Measurements from ENCODE around the gene LPCAT4.
A peak's percentile ranks its signal among the peaks of the same experiment; 100 is the strongest.
"Not testable (repeated sequence)": the region's sequence is repeated elsewhere in the genome, so short reads cannot be mapped to it uniquely, and the experiment has no call there.

The LPCAT4 gene

DNA sequence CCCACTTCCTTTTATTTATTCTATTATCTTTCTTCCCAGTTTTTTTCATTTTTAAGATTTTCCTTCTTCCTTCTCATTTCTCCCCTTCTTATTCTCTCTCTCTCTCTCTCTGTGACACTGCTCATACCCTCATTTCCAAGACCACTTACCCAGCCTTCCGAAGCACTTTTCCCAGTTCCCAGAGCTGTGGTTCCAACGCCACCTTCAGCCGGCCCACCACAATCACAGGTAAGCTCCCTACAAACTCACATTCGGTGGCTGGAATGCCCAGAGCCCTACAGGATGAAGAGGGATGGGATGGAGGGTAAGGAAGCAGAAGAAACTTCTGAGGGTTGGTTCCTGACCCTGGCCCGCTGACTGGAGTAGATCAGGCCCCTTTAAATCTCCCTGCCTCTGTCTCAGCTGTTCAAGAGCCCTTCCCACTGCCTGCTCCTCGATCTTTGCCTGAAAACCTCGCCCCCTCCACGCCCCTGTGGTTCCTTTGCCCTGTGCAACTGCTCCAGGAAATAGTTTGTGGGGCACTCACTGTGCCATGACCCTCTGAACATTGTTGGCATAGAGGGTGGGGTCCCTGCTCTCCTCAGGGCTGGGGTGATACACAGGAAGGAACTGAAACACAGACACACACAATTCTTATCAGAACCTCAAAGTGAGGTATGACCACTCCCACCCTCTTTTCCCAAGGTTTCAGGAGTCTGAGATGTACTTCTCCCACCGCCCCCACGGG is 4.8 kb downstream of the LPCAT4 start:
- DNase-seq: no peak

DNA sequence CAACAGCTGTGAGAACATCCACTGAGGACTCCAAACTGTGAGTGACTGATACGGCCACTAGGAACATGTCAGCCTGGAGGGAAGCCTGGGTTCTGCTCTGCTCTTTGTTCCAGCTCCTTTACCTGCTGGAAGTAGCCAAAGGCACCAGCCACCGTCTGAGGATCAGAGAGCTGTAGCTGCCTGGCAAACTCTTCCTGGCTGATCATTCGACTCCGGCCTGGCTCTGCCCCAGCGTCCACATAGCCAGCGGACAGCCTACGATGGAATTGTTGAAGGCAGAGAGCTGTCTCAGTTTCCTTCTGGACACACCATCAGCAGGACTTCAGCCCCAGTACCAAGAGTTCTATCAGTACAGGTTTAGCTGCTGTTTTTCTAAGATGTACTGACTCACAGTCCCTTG is 5.7 kb downstream of the LPCAT4 start:
- DNase-seq: no peak

DNA sequence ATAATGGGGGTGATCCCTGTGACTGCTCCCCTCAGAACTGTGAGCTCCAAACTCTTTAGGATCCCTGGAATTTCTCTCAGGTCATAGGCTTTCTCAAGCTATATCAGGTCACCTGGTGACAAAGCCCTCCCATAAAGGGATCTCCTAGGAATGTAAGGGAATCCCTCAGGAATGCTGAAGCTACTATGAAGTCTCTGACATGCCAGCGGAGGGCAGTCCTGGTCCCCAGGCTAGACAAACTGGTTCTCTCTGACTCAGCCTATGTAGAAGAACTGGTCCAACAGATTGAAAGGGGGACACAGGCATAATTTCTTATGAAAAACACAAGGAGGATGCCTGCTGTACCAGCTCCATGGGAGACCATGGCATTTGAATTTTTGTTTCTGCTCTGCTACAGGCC is 6.7 kb downstream of the LPCAT4 start:
- no peak for DNase-seq

DNA sequence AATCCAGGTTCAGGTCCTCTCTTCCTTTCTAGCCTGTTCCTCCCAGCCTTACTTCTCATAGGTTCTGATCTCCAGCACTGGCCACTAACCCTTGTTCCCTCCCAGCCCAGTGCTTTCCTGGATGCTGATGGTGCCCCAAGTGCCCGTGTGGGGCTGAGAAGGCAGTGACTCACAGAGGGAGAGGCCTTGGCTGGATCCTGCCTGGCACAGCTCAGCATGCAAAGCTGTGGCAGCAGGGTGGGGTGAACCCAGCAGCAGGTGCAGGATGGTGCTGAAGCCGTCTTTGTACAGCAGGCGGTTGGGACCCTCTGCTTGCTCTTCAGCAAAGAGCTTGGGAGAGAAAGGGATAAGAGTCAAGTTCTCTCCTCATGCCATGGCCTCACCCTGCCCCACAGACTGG is 7.6 kb downstream of the LPCAT4 start:
- no peak for DNase-seq

DNA sequence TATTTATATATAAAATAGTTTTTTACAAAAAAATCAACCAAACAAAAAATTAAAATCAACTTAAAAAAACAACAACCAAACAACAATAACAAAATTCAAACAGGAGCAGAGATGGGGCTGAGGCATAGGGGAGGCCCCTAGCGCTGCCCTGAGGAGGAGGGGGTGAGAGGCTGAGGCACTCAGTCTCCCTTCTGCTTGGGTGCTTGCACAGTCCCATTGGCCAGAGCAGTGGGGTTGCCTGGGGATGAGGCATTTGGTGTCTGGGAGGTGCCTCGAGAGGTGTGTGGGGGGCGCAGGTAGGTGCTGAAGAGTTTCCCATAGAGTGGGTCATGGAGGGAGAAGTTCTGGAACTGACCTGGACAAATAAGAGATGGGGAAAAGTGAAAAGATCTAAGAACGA is 8.0 kb downstream of the LPCAT4 start:
- DNase-seq: no peak

DNA sequence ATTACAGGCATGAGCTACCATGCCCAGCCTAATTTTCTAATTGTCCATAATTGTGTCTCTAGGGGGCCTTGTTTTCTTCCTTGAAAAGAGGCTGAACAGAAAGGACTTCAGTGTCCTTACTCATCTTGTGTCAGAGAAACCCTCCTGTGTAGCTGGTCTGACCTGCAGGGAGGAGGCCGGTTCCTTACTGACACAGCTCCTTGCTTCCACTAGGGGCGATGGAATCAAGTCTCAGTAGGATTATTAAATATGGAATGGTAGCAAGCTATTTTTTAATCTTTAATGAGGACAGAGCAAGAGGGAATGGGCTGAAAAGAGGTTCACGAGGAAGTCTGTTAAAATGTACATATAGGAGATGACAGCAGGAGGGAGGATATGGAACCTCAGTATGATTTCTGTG is 8.6 kb downstream of the LPCAT4 start:
- DNase-seq: no peak

DNA sequence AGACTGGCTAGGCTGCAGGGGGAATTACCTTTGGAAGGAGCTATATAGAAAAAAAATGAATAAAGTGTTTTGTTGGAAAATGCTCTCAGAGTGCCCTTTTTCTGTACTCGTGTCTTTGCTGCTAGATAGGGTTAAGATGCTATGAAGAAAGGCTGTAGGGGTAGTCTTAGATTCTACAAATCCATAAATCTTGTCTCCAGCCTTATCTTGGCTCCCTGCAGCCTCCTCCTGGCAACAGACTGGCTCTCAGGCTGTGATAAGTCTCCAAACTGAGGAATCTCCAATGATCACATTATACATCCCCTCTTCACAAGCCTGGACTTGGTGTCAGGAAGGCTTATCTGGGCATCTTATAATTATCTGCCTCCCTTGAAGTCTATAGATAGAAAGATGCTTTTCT is 9.3 kb downstream of the LPCAT4 start:
- no peak for DNase-seq

DNA sequence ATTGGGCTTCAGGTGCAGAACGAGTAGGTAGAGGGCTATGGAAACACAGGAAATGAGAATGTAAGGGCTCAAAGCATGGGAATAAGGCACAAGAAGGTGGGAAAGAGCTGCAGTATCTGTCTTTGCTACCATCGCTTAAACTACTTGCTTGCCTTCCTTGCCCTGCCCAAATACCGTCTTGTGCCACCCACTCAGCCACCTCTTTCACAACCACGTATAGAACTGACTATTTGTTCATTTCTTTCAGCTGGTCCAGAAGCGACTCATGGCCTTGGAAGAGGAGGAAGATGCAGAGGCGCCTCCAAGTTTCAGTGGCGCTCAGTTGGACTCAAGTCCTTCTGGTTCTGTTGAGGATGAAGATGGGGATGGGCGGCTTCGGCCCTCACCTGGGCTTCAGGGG is 11.8 kb downstream of the LPCAT4 start:
- DNase-seq: no peak

DNA sequence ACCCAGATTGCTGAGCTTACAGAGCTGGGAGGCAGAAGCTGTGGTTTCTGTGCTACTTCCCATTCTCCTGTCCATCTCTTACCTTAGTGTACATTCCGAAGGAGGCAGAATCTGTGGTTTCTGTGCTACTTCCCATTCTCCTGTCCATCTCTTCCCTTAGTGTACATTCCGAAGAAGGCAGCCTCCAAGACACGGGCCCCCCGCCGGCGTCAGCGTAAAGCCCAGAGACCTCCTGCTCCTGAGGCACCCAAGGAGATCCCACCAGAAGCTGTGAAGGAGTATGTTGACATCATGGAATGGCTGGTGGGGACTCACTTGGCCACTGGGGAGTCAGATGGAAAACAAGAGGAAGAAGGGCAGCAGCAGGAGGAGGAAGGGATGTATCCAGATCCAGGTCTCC is 12.7 kb downstream of the LPCAT4 start:
- no peak for DNase-seq

DNA sequence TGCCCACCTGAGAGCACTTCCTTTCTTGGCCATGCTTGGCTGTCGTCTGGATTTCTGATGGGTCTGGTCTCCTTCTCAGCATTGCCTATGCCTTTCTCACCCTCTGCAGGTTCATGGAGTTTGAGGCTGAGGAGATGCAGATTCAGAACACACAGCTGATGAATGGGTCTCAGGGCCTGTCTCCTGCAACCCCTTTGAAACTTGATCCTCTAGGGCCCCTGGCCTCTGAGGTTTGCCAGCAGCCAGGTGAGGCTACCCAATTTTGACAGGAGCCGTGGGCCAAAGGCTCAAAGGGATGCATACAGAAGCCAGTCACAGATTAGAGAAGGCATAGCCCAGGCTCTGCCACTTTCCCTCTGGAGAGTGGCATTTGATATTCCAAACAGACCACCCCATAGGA is 13.4 kb downstream of the LPCAT4 start:
- DNase-seq: no peak

DNA sequence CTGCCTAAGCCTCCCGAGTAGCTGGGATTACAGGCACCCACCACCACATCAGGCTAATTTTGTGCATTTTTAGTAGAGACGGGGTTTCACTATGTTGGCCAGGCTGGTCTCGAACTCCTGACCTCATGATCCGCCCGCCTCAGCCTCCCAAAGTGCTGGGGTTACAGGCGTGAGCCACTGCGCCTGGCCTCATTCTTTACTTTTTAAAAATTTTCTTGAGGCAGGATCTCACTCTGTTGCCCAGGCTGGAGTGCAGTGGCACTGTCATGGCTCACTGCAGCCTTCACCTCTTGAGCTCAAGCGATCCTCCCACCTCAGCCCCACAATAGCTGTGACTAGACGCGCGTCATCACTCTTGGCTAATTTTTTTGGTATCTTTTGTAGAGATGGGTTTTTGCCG is 14.0 kb downstream of the LPCAT4 start:
- DNase-seq: not testable (repeated sequence)

DNA sequence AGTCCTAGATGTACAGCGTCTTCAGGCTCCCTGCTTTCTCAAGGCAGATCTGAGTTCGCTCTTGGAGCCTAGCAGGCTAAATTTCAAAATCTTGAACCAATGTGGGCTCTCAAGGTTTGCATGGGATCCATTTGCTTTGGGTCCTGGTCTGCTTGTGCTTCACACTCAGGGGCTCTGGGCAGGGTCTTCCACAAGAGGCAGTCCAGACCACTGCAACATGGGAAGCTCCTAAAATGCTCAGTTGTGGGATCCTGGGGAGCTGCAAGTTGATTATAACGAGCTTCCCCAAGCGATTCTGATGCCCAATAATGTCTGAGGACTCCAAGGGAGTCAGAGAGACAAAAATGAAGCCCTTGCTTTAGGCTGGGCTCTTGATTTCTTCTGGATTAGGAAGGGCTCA is 17.2 kb downstream of the LPCAT4 start:
- no peak for DNase-seq

DNA sequence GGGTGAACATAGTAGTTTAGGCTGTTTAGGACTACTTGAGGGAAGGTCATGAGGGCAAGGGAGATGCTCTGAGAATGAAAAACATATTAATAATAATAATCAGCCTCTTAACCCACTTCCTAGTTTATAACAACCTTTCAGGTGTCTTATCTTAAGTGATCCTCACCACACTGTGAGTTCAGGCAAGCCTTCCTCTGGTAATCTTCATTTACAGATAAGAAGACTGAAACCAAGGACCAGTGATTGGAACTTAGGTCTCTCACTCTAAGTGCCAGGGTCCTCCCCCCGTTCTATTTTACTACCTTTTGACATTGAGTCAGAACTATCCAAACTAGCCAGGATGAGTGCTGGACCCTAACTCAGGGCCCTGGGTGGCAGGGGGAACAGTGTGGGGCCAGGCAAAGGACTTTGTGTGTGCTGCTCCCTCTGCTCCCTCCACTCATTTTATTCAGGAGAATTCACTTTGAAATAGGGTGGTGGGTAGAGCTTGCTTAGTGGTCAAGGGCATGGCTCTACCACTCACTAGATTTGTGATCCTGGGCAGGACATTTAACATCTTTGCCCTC is 18.2 kb downstream of the LPCAT4 start:
- DNase-seq: no peak

DNA sequence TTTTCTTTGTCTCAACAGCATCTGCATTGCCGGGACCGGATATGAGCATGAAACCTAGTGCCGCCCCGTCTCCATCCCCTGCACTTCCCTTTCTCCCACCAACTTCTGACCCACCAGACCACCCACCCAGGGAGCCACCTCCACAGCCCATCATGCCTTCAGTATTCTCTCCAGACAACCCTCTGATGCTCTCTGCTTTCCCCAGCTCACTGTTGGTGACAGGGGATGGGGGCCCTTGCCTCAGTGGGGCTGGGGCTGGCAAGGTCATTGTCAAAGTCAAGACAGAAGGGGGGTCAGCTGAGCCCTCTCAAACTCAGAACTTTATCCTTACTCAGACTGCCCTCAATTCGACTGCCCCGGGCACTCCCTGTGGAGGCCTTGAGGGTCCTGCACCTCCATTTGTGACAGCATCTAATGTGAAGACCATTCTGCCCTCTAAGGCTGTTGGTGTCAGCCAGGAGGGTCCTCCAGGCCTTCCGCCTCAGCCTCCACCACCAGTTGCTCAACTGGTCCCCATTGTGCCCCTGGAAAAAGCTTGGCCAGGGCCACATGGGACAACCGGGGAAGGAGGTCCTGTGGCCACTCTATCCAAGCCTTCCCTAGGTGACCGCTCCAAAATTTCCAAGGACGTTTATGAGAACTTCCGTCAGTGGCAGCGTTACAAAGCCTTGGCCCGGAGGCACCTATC is 18.9 kb downstream of the LPCAT4 start:
- DNase-seq: no peak

DNA sequence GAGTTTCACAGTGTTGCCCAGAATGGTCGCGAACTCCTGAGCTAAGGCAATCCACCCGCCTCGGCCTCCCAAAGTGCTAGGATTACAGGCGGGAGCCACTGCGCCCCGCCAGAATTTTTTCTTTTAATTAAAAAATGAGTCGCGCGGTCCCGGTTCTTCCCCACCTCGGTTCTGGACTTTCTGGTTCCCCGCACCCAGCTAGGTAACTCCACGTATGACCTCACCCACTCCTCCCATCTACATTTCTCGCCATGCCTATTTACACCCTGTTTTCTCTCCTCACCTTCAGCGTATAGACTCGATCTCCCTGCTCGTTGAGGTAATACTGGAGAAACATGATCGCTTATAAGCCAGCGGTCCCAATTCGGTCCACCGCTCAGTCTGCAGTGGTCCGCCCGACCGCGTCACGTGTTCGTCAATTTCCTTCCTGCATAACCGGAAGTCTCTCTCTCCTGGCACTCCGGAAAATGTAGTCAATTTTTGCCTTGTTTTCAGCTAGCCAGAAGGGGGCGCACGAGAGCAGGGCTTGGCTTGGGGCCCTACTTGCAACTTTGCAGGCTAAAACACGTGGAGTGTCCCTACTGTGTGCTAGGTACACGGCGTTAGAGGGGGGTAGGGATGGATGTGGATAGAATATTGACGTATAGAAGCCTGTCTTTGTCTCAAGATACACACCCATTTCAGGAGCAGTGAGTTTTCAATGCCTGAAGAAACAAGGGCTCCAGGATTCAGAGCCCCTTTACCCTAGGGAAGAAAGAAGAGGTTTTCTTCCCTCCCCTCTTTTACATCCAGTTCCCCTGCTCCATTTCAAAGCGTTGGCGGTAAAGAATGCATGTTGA is 24.0 kb downstream of the LPCAT4 start, which contains the start of the genes NOP10 and NUTM1:
TSS of gene NOP10 (minus strand) at position 400 of the 839 bp plus-strand sequence. CDS start at position 337, 63 bp downstream.
TSS of gene NUTM1 (plus strand) at position 579 of the 839 bp plus-strand sequence. CDS start 382 bp downstream, outside the sequence.
- peak; percentile 49 for DNase-seq

DNA sequence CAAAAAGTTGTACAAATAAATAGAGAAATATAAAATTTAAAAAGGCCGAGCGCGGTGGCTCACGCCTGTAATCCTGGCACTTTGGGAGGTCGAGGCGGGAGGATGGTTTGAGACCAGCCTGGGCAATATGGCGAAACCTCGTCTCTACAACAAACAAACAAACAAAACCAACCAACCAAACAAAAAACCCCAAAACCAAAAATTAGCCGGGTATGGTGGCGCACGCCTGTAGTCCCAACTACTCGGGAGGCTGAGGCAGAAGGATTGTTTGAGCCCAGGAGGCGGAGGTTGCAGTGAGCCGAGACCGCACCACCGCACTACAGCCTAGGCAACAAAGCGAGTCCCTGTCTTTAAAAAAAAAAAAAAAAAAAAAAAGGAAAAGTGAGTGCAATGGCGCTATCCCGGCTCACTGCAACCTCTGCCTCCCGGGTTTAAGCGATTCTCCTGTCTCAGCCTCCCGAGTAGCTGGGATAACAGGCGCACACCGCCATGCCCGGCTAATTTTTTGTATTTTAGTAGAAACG is 24.7 kb downstream of the LPCAT4 start:
- DNase-seq: not testable (repeated sequence)

DNA sequence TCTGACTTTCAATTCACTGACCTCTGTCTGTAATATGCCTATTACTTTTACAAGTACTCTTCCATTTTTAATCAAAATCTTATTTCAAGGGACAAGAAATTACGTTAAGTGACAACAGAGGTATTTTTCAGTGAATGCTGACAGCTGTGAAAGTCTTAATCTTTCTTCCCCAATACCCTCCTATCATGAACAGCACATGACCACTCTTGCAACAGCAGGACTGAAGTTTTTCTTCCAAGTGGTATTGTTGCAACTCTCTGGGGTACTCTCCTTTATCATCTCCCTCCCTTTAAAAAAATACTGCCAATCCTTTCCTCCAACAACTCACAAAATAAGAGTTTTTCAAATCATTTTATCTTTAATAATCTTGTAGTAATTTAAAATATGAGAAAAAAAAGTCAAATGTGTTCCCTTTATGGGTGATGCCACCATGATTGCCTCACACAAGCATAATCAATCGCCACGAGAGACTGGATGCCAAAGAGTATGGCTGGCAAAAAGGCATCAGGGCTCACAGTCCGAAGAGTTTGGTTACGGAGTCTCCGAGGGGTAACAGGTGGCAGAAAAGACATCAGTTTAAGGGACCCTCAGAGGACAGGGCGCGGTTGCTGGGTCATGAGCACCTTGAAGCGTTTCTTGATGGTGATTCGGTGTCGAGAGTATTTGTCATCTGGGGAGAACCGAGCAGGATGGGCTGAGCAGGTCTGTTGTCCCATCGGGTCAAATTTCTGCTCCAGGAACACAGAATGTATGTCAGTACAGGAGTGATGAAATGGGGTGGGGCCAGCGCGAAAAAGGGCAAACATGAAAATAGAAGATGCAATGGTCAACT is 25.4 kb downstream of the LPCAT4 start:
- DNase-seq: no peak

DNA sequence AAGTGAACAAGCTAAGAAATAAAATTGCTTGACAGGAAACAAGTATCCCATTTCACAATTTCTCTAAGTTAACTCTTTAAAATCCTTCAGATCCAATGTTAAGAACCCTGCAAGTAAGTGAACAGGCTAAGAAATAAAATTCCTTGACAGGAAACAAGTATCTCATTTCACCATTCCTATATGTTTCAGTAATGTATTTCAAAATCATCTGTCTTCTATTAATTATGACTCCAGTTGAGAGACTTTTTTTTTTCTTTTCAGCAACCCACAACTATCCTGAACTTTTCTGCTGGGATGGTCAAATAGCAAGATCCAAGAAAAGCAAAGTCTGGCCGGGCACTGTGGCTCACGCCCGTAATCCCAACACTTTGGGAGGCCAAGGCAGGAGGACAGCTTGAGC is 27.1 kb downstream of the LPCAT4 start:
- no peak for DNase-seq

DNA sequence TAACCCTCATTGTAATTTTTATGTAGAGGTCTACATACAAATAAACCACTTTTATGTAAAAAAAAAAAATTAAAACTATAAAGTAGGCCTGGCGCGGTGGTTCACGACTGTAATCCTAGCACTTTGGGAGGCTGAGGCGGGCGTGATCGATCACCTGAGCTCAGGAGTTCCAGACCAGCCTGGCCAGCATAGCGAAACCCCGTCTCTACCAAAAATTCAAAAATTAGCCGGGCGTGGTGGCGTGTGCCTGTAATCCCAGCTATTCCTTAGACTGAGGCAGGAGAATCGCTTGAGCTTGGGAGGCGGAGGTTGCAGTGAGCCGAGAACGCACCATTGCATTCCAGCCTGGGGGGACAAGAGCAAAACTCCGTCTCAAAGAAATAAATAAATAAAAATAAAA is 28.6 kb downstream of the LPCAT4 start:
- DNase-seq: no peak

DNA sequence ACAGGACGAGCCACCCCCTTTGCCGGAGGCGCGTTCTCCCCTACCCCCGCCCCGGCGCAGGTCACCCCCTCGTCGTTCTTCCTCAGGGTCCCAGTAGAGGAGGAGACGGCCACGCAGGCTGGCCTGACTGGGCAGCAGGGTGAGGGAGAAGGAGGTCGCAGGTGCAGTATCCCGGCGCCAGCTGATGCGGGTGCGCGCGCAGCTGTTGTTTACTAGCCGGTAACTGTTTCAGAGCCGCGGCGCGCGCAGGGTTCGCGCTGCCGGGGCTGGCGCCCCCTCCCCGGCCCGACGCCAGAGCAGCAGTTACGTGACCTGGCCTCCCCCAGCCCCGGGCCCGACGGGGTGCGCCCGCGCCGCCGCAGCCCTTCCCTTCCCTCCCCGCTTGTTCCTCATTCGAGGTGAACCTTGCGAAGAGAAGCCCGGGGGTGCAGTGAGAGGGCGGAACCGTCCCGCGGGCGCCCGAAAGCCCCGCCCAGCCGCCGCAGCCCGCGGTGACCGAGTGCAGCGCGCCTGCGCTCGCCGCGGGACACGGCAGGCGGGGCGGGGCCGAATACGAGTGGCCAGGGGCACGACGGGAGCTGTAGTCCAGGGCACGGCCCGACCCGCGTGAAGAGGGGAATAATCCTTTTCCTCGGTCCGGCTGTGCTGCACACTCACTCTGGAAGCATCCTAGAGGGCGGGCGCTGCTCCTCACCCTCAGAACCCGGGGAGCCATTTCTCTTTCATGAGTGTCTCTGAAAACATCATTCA is 29.3 kb downstream of the LPCAT4 start, which contains the start of gene SLC12A6:
TSS of gene SLC12A6 (minus strand) at position 225 of the 750 bp plus-strand sequence. CDS start 1,101 bp downstream, outside the sequence.
- peak; percentile 73 for DNase-seq

DNA sequence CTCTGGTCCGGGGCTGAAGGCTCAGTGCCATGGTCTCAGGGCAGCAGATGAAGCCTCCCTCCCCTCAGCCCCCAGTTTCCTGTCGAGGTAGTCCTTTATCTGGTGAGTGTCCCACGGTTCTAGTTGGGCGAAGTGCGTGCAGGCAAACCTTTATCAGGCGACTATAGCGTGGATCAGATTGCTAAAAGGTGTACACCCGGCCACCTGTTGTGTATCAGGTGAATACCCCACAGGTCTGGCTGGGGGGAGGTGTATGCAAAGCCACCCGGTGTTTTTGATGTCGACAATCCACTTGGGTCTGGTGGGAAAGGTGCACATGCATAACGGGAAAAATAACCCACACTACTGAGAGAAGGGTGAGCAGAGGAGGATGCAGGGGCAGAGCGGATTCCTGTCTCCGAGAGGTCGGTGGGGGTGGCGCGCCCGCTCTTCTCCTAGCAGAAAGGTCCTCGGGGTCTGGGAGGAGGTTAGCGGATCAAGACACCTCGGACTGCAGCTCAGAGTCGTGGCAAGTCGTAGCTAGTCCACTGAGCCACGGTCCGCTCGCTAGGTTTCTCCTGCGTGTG is 29.9 kb downstream of the LPCAT4 start:
- peak; percentile 6 for DNase-seq
